SK-N-MC (cell line): Measurements from ENCODE around the gene LHFPL3.

Source experiments
- EZH2 ChIP-seq: fragments of 200-600 bp; sonication (generic); IDR thresholded peaks from one replicate; pipeline ENCODE4 v1.6.1; 2017; ENCODE audit warnings: antibody characterized with exemption
- FOXP2 ChIP-seq: optimal IDR thresholded peaks from 2 replicates; pipeline ENCODE3; 2011; ENCODE audit warnings: mild to moderate bottlenecking, moderate library complexity; ENCODE audit not compliant: insufficient read depth; ENCODE audit errors: extremely low read length, control extremely low read depth
- POLR2AphosphoS5 ChIP-seq: IDR thresholded peaks from 2 replicates; pipeline ENCODE4 v1.6.1; 2012; ENCODE audit warnings: mild to moderate bottlenecking, low read depth, low read length, borderline replicate concordance

DNA sequence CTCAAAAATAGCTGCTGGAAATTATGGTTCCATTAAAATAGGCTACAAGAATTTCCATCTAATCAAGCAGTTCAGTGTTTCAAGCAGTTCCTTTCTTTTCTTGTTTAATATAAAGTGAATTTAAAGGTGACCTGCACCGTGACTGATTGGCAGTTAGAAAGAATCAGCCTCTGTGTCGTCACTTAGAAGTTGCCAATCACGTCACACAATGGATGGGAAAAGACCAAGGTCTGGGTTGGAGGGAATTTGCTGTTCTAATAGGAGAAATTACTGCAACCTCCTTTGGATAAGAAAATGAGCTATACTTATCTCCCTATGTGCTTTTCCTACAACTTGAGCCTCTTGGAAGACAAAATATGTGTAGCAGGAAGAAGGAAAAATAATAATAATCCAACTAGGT lies 466.2 kb downstream of the LHFPL3 start:
- TF ChIP-seq EZH2, result no peak
- TF ChIP-seq POLR2AphosphoS5, result no peak
- no peak for TF ChIP-seq FOXP2
